HG03175 (cell line): ENCODE results near the gene FOXP4.

Source experiments
- ATAC-seq: cut with Tn5 transposase; IDR thresholded peaks from one replicate; pipeline ENCODE4 v1.9.1; 2021; ENCODE audit warnings: mild to moderate bottlenecking, moderate library complexity; ENCODE audit not compliant: unreplicated experiment

Gene FOXP4, protein sequence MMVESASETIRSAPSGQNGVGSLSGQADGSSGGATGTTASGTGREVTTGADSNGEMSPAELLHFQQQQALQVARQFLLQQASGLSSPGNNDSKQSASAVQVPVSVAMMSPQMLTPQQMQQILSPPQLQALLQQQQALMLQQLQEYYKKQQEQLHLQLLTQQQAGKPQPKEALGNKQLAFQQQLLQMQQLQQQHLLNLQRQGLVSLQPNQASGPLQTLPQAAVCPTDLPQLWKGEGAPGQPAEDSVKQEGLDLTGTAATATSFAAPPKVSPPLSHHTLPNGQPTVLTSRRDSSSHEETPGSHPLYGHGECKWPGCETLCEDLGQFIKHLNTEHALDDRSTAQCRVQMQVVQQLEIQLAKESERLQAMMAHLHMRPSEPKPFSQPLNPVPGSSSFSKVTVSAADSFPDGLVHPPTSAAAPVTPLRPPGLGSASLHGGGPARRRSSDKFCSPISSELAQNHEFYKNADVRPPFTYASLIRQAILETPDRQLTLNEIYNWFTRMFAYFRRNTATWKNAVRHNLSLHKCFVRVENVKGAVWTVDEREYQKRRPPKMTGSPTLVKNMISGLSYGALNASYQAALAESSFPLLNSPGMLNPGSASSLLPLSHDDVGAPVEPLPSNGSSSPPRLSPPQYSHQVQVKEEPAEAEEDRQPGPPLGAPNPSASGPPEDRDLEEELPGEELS

DNA sequence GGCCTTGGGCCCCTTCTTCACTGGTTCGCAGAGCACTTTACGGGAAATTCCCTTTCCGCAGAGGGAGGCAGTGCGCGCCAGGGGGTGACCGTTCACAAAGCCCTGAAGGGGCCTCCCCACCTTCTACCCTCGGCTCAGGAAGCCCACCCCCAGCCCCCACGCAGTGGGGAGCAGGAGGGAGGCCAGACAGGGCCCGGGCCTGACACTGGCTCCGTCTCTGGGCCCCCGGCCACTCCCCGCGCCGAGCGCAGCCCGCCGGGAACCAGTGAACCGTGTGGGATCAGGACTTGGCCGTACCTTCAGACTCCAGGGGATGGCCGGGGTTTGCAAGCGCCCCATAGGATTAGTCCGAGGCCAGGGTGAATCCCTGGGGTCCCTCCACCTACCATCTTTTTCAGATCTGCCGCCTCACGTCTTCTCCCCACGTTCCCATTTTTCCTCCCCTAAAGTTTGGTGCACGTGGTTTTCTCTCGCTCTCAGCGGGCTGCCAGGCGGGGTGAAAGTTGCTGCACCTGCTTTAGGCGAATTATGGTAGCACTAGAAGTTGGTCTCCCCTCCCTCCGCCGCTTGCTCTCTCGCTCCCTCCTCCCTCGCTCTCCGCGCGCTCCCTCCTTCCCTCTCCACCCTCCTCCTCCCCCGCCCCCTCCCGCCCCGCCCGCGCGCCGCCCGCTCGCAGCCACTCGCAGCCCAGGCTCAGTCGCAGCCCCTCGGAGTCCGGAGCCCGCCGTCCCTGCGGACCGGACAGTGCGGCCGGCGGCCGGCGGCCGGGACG is at the start of gene FOXP4:
Gene FOXP4 (plus strand): TSS at position 679 of the 772 bp plus-strand sequence. CDS start 19,380 bp downstream, outside the sequence.
- ATAC-seq = peak; percentile 83

DNA sequence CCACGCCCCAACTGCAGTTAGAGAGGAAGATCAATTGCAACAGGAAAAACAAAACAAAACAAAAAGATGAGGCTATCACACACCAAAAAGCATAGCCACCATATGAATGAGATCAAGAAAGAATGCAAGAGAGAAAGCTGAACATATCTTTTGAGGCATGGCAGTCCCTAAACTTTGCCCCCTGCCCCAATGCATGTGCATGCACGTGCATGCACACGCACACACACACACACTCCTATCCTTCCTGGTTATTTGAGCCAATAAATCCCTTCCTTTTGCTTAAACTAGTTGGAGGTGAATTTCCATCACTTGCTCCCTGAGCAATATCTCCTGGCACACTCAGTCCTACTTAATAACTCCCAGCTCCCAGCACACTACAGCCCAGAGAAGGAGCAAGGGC is 48.6 kb upstream of the FOXP4 start:
- ATAC-seq = no peak

DNA sequence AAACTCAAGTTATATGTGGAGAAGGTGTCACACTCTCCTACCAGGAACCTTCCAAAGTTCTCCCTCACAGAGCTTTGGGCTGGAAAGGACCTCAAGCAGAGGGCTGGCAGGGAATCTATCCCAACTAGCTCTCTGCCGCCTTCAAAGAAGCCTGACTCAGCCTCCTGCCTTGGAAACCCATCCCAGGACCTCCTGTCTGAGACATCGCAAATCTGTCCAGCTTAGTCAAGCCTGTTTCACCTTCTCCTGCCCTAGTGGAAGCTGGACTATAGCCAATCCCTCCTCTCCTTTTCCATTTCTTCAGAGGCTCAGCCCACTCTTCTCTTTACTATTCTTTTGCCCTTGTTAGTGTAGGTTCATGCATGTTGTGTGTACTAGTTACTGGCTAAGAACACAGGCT is 48.2 kb upstream of the FOXP4 start:
- ATAC-seq = no peak

DNA sequence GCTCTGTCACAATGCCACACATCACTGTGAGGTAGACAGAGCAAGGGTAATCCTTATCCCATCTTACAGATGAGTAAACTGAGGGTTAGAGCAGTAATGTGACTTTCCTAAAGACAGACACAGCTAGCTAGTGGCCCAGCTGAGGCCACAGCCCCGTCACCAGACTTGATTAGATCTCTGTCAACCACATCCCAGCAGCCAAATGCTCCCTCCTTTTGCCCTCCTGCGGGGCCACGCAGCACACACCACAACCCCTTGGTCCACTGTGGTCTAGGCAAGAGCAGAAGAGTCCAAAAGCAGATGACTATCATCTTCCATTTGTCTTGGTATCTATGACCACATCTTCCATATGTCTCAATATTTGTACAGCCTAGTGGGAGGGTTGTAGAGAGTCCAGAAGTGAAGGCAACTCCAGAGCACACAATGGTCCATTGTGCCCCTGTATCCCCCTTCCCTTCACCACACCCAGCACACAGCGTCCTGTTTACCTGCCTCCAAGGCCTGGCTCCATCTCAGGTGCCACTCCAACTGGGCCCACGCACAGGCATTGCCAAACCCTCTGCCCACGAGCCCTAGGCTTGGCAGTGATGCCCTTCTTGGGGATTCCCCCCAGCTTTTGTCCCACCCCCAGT is 47.1 kb upstream of the FOXP4 start:
- ATAC-seq = no peak

DNA sequence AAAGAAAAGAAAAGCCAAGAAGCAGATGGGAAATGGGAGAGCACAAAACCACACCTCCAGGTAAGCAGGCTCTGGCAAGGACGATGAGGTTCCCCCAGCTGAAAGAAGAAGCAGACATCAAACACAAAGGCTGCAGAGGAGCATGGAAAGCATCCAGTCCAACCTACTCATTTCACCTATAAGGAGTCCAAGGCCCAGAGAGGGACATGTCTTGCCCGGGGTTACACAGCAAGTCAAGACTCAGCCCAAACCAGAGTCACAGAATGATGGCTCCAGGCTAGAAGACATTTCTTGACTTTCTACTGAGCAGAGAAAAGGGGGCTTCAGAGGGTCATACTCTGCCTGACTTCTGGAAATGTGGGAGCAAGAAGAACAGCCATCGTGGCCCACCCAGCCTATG is 45.6 kb upstream of the FOXP4 start:
- no peak for ATAC-seq

DNA sequence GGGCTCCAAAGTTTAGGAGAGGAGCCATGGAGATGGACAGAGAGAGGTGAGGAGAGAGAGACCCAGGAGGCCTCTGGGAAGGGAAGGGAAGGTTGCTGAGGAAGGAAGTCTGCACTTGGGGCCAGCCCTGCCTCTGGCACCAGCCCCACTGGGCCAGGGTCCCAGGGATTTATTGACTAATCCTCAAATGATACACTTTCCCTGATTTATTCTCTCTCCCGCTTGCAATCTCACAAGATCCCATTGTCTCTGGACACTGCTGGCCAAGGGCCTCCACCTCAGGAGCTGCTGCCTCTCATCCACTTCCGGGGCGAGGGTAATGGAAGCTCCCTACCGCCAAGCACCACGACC is 43.6 kb upstream of the FOXP4 start:
- ATAC-seq = no peak

DNA sequence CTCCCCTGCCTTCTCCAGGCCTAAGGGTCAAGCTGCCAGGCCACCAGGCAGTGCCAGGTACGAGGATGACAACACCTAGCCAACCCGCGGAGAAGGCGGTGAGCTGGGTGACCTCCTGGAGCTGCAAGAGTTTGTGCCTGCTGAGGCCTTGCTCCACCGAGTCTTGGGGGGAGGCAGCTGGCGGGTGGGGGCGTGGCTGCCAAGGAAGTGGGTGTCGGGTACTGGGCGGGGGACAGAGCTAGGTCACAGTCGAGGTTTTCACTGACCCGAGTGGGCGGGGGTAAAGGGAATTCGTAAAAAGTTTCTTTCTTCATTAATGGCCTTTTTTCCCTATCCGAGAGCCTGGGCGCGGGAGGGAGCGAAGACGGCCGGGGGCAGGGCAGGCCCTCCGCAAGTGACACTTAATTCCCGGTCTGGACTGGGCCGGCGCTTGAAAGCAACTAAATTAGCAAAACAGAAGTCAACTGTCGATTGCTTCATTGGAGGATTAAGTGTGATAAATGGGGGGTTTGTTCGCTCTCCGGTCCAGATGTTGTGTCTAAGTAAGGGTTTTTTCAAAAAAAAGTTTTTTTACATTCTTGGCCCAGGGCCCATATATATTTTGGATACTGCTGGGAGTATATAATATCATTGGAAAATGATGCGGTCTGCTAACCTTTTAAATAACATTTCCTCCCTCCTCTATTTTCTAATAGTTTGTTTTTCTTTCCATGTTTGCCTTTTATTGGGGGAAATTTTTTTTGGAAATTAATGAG is 43.1 kb upstream of the FOXP4 start:
- no peak for ATAC-seq

DNA sequence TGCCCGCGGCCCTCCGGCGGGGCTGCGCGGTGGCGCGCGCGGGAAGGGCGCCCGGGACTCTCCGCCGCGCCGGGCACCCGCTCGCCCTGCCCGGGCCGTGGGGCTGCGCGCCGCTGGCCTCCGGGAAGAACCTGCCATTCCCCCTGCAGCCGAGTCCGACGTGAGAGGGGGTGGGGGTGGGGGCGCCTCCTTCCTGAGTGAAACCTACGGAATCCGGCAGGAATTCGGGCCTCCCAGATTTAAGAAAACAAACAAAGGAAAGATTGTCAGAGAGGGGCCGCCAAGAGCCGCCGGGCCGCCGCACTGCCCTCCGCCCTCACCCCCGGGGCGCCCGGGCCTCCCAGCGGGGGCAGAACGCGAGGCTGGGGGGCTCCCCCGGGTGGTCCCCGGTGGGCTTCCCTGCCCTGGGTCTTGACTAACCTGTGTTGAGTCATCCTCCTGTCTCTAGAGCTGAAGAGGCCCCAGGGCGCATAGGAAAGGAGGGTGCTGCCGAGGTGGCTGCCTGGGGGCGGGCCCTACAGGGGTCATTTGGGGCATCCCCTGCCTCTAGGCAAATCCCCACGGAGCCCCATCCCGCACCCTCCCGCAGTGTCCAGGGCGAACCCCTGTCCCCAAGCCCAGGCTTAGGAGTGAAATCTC is 42.2 kb upstream of the FOXP4 start:
- ATAC-seq = no peak

DNA sequence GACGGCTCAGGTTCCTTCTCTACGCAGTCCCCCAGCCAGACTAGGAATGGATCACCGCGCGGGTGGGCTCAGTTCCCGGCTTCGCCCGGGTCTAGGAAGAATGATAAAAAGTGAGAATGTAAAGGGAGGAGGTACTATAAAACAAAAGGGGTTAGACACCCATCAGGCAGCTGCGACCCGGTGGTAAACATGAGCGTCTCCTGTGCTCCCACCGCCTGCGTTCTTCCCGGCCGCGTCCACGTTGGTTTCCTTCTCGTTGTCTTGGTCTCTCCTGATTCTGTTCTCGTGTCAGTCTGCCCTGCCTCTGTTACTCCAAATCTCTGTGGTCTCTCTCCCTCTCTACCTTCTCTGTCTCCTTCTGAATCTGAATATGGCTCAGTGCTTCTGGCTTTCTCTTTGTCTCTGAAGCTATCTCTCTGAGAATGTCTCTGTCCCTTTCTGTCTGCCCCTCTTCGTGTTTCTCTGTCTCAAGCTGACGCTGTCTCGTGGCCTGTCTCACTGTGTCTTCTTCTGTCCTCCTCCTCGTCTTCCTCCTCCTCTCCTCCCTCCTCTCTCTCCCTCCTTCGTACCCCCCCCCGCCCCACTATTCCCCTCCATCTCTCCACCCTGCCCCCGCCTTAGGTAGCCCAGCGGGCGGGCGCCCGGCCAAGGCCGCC is 41.6 kb upstream of the FOXP4 start:
- ATAC-seq = no peak

DNA sequence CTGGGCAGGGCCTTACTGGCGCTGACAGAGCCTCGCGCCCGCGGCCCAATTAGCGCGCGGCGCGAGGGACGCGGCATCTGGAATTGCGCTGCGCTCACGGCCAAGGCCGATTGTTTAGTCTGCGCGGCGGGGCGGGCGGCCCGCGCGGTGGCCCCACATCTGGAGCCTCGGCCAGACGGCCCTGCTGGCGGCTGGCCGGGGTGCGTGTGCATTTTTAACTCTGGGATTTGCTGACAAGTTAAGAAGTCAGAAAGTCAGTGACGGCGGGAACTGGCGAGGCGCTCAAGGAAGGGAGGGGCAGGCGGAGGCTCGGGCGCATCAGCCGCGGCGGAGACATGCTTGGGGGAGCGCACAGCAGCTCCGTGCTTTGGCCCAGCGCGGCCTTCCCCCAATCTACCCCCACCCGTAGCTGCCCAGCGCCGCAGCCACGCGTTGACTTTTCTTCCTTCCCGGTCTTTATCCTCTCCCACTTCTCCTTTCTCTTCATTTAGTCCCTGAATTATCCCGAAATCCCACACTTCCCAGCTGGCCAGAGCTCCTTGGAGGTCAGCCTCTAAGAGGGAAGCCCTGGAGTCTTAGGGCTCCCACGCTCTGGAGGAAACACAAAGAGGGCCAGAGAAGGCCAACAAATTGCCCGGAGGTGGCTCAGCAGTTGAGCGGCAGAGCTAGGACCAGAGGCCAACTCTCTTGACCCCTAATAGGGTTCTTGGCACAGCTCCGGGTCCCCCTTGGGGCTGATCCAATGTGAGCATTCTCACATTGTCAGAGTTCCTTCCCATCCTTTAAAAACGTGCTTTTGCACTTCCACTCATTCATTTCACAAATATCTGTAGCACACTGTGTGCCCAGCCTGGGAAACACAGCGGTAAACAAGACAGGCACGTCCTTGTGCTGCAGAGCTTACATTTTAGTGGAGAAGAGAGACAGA is 40.8 kb upstream of the FOXP4 start:
- ATAC-seq = no peak

DNA sequence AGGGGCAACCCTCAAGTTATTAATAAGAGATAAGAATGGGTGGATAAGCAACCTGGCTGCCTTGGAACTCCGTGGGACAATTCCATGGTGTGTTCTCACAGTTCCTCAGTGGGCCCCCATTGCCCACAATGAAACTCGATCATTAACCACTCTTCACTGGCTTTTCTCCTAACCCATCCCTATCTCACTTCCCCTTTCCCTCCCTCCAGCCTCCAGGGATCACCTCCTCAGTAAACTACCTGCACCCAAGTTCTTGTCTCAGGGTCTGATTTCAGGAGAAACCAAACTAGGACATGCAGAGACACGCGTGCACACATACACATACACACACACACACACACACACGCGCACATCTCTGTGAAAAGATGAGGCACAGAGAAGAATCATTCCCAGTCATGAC is 37.7 kb upstream of the FOXP4 start:
- ATAC-seq = no peak

DNA sequence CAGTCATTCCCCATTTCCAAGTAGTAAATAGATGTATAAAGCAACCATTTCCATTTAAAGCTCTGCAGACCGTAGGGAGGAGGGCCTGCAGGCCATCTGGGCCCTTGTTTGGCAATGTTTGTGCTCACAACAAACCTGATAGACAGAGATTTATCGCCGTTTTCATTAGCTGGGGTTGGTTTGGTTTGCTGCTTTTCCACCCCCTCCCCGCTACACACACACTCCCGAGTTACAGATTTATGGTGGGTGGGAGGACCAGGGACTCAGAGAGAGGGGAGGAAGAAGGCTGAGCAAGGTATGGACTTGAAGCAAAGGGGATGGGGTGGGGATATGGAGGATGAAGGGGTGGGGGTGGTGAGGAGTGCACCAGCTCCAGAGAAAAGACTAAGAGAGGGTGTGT is 36.6 kb upstream of the FOXP4 start:
- no peak for ATAC-seq

DNA sequence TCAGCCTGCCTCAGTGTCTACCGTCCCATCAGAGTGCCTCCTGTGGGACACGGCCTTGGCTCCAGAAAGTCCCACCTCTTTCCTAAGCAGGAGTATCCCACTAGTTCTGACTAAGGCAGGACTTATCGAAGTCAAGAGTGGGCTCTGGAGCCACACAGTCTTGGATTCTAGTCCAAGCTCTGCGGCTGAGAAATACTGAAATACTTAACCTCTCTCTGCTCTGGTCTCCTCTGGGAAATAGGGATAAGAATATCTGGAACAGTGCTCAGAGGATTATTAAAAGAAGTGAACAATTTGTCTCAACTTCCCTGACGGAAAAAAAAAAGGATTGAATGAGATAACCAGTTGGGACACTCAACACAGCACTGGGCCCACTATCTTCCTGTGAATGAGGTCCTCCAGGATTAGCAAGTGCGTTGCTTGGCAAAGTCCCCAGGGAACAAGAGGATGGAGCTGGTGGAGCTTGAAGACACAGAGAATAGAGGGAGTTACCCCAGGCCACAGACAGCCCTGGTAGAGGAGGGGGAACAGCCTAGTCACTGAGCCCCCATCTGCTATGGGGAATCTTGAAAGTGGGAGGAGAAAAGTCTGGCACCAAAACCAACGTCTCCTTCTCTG is 34.6 kb upstream of the FOXP4 start:
- ATAC-seq = no peak

DNA sequence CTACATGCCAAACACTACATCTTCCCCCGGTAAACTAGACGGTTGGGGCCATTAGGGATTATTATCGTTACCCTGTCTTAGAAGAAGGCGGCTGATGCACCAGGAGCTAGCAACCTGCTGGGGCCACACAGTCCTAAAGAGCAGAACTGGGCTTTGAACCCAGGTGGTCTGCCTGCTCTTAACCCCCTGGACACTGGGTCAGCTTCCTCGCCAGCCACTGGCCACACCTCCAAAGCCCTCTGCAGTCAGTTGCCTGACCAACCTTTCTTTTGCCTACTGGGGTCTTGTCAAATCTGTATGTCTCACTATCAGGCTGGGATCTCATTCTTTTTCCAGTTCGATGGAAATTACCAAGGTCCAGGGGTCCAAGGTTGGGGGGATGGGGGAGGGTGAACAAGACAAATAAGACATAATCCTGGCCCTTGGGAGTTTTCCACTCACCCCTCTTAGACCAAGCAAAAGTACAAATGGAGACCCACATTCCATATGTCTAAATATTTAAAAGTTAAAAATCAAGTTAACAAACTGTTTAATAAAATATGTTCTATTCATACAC is 34.0 kb upstream of the FOXP4 start:
- ATAC-seq = no peak

DNA sequence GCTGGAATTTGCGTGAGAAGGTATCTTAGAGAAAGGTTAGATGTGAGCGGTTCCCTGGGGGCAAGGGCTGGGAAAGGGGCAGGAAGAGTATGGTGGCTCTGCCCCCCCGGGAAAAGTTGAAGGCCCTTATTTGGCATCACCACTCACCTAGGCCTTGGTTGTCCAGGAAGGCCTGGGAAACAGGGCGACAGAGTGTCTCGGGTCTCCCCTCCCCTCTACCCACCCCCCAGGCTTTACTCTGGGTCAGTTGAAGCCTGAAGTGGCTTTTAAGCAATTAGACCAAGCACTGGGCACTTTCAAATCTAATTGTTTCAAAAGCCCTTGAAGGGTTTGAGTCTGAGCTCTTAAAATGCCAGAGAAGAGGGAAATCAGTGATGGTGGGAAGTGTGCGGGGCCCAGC is 30.2 kb upstream of the FOXP4 start:
- no peak for ATAC-seq

DNA sequence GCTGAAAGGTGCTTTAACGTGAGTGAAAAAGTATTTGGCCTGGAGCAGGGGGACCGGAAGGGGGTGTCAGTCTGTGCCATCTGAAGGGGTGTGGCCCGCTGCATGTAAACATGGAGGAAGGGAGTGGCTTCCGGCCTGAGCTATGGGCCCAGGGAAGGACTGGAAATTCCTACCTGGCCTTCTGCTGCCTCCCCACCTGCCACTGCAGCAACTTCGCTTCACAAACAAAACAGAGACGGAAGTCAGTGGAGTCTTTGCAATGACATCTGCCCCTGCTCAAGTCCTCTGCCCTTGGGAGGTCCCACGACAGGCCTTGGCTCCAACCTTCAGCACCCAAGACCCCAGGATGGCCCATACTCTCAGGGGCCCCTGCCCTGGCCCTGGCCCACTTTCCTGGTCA is 28.1 kb upstream of the FOXP4 start:
- ATAC-seq = no peak

DNA sequence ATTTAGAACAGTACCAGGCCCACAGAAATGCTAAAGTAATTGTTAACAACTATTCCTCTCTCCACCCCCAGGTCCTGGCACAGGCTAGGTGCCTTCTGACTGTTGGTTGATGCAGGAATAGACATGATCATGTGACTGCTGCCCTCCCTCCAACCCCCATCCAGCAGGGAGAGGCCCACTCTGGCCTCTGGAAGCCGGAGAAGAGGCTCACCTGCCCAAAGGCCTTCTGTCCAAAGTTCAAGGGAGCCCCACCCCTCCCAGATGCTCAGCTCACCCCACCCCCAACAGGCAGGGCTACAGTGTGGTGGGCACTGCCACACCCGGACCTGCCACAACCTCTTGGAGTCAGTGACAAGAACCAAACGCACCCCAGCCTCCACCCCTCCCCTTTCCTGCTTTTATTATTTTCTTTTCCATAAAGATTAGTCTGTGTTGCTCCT is 26.9 kb upstream of the FOXP4 start:
- ATAC-seq = no peak
